Dedifferentiated amniotic fluid mesenchymal stem cell (primary cell): ENCODE results near the gene APOBEC3G.
"Not testable (repeated sequence)": the region's sequence is repeated elsewhere in the genome, so short reads cannot be mapped to it uniquely, and the experiment has no call there.

Experiments used
- DNase-seq: peaks from one replicate; pipeline ENCODE4 v3.0.0-alpha.2; 2016; ENCODE audit errors: extremely low spot score

The APOBEC3G gene

GRCh38 chr22:39077026-39077840 lies at the start of gene APOBEC3G:
TSS of gene APOBEC3G (plus strand) at chr22:39077275. CDS start at chr22:39077362, 87 bp downstream.
- DNase-seq = not testable (repeated sequence)

- DNase-seq = no peak
These were observed 49.4 kb upstream of the APOBEC3G start for GRCh38 chr22:39027717-39028116.

- DNase-seq = peak; percentile 27
These were observed 48.8 kb upstream of the APOBEC3G start for GRCh38 chr22:39028281-39028680.

GRCh38 chr22:39029227-39029626 lies 47.8 kb upstream of the APOBEC3G start:
- no peak for DNase-seq

GRCh38 chr22:39030705-39031104 lies 46.4 kb upstream of the APOBEC3G start:
- DNase-seq = no peak

- DNase-seq = not testable (repeated sequence)
These were observed 45.4 kb upstream of the APOBEC3G start for GRCh38 chr22:39031434-39032295.

- DNase-seq = not testable (repeated sequence)
These were observed 40.0 kb upstream of the APOBEC3G start for GRCh38 chr22:39037071-39037470.

GRCh38 chr22:39039306-39040126 lies 37.6 kb upstream of the APOBEC3G start:
- no peak for DNase-seq

- DNase-seq = not testable (repeated sequence)
These were observed 36.9 kb upstream of the APOBEC3G start for GRCh38 chr22:39040155-39040537.

- not testable (repeated sequence) for DNase-seq
These were observed 36.4 kb upstream of the APOBEC3G start, which contains the start of gene APOBEC3F for GRCh38 chr22:39040538-39041296. TSS of gene APOBEC3F (plus strand) at chr22:39040864. CDS start at chr22:39040961, 97 bp downstream.

- no peak for DNase-seq
These were observed 35.2 kb upstream of the APOBEC3G start for GRCh38 chr22:39041908-39042307.

- DNase-seq = not testable (repeated sequence)
These were observed 34.0 kb upstream of the APOBEC3G start for GRCh38 chr22:39043063-39043462.

- DNase-seq = not testable (repeated sequence)
These were observed 31.9 kb upstream of the APOBEC3G start for GRCh38 chr22:39045136-39045535.

GRCh38 chr22:39049486-39049885 lies 27.6 kb upstream of the APOBEC3G start:
- DNase-seq = not testable (repeated sequence)

- not testable (repeated sequence) for DNase-seq
These were observed 25.1 kb upstream of the APOBEC3G start for GRCh38 chr22:39051844-39052495.

- DNase-seq = no peak
These were observed 21.4 kb upstream of the APOBEC3G start for GRCh38 chr22:39055658-39056057.

GRCh38 chr22:39061290-39061689 lies 15.8 kb upstream of the APOBEC3G start:
- not testable (repeated sequence) for DNase-seq

GRCh38 chr22:39061951-39062350 lies 15.1 kb upstream of the APOBEC3G start:
- not testable (repeated sequence) for DNase-seq

- DNase-seq = not testable (repeated sequence)
These were observed 13.2 kb upstream of the APOBEC3G start for GRCh38 chr22:39063904-39064303.
